Hindlimb muscle (tissue), 1 donor: Measurements from ENCODE around the gene LIN7B. TPM values are rescaled to one million over a fixed set of nuclear protein-coding genes. Genes with fewer than 3 reads are reported as not detected.
A peak's percentile ranks its signal among the peaks of the same experiment; 100 is the strongest.
"Not testable (repeated sequence)": the region's sequence is repeated elsewhere in the genome, so short reads cannot be mapped to it uniquely, and the experiment has no call there.

Experiments
- DNase-seq: peaks from one replicate; pipeline ENCODE4 v3.0.0-alpha.2; 2013
- polyA plus RNA-seq: library from polyadenylated mRNA; unstranded; fragments of 120-200 nt; gene quantifications from one replicate; pipeline ENCODE4 v1.2.1, GENCODE V29; 2013; ENCODE audit not compliant: insufficient read length

Gene LIN7B
- polyA plus RNA-seq, 1 donor = 13.4 TPM

GRCh38 chr19:49119411-49120324 lies 5.5 kb downstream of the LIN7B start, which contains the start of gene PPFIA3:
TSS of gene PPFIA3 (plus strand) at chr19:49119544. CDS start at chr19:49127874, 8,330 bp downstream.
- peak; percentile 74 for DNase-seq

DNA sequence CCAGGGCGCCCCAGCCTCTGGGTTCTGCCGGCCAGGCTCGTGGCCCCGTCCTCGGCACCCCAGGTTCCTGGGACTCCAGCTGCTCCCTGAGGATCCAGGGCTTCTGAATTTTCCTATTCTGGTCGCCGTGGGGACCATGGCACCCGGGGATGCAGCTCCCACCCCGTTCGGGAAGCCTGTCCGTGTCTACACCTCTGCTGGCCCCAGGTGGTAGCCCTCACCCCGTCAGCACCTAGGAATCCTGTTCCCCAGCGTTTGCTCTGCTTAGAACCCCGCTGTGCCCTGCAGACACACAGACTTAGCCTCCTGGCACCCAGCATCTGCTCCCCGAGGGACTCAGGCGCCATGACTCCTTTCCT lies 6.1 kb downstream of the LIN7B start:
- no peak for DNase-seq

DNA sequence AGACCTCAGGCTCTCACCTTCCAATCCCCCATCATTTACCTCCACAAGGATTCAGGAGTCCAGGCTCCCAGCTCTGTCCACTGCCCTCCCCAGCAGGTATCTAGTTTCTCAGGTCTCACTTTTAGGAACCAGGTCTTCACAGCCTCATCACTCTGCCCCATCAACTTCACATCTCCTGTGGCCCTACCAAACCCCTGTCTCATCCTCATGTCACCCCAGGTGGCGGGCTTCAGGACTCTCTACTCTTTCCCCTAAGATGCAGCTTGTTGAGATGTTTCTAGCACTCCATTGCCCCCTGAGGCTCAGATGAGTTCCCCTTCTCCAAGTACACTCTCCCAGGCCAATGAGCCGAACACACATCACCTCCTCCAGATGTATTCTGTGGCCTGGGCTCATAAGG lies 6.7 kb downstream of the LIN7B start:
- no peak for DNase-seq

DNA sequence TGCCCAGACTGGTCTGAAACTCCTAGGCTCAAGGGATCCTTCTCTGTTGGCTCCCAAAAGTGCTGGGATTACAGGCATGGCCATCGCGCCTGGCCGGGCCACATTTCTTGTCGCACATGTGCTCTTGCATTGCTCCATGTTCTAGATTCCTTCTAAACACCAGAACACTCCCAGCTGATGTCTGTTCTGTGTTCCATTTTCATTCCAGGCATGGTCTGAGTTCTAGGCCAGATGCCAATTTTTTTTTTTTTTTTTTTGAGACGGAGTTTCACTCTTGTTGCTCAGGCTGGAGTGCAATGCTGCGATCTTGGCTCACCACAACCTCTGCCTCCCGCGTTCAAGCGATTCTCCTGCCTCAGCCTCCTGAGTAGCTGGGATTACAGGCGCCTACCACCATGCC lies 7.7 kb downstream of the LIN7B start:
- DNase-seq = not testable (repeated sequence)

- not testable (repeated sequence) for DNase-seq
These were observed 9.1 kb downstream of the LIN7B start for GRCh38 chr19:49123285-49123684.

- no peak for DNase-seq
These were observed 11.0 kb downstream of the LIN7B start for GRCh38 chr19:49125025-49125731.

GRCh38 chr19:49126575-49126974 lies 12.4 kb downstream of the LIN7B start:
- DNase-seq = no peak

DNA sequence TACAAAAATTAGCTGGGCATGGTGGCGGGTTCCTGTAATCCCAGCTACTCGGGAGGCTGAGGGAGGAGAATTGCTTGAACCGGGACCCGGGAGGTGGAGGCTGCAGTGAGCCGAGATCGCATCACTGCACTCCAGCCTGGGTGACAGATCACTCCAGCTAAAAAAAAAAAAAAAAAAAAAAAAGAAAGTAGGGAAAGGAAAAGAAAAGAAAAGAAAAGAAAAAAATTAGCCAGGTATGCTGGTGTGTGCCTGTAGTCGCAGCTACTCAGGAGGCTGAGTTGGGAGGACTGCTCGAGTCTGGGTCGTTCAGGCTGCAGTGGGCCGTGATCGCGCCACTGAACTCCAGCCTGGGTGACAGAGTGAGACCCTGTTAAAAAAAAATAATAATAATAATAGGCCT lies 13.1 kb downstream of the LIN7B start:
- not testable (repeated sequence) for DNase-seq

GRCh38 chr19:49127674-49128544 lies 13.7 kb downstream of the LIN7B start:
- DNase-seq = peak; percentile 94

DNA sequence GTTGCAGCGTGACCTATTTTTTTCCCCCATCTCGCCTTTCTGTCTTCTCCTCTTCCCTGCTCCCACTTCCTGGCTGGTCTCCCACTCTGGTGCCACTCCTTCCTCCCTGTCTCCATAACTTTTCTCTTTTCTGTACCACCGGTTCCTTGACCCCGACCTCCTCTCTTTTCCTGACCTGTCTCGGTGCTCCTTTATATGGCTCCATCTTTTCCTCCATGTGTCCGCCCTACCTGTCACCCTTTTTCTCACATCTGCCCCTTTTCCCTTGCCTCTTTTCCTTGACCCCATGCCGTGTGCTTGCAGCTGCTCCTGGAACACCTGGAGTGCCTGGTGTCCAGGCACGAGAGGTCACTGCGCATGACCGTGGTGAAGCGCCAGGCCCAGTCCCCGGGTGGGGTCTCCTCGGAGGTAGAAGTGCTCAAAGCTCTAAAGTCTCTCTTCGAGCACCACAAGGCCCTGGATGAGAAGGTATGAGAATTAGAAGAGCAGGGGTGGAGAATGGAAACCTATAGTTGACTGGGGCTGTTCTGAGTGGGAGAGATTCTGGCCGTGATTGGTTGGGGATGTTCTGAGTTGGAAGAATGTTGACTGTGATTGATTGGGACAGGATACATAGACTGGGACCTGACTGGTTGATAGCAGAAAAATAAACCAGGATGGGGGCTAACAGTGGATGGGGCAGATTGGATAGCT lies 14.5 kb downstream of the LIN7B start:
- DNase-seq = no peak

DNA sequence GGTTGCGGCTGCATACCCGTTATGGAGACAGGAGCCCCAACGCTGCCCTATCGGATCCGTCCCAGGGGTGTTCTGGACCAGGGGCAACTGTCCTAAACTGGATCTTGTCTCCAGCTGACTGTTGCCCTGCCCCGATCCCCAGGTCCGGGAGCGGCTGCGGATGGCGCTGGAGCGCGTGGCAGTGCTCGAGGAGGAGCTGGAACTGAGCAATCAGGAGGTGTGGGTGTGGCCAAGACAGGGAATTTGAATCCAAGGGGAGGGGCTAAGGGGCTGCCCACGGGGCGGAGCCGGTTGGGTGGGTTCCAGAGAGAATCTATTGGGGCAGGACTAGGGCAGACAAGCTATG lies 15.0 kb downstream of the LIN7B start:
- DNase-seq = no peak

GRCh38 chr19:49130325-49130724 lies 16.2 kb downstream of the LIN7B start:
- no peak for DNase-seq

- DNase-seq = peak; percentile 58
These were observed 18.9 kb downstream of the LIN7B start for GRCh38 chr19:49132974-49133609.

DNA sequence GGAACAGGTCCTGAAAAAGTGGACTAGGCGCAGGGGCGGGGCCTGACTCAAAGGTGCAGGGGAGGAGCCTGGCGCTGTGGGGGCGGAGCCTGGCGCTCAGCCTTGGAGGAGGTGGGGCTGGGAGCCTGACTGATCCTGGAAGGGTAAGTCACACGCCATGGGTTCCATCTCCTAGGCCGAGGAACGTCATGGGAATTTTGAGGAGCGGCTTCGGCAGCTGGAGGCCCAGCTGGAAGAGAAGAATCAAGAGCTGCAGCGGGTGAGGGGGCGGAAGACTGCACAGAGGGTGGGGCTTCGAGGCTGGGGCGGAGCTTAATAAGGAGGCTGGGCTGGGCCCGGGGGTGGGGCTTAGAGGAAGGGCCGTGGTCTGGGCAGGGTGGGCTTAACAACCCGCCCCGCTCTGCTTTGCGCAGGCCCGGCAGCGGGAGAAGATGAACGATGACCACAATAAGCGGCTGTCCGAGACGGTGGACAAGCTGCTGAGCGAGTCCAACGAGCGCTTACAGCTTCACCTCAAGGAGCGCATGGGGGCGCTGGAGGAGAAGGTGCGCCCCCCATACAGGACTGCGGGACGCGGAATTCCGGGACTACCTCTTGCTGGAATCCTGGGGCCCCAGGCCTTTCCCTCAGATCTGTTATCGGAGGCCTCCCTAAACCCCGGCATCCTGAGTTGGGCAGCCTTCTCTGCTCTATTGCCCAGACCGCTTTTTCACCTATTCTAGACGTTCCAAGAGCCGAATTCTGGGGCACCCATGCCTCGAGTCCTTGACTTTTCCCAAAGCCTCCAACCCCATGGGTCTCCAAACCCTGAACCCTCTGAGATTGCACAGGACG lies 19.7 kb downstream of the LIN7B start:
- peak; percentile 73 for DNase-seq

DNA sequence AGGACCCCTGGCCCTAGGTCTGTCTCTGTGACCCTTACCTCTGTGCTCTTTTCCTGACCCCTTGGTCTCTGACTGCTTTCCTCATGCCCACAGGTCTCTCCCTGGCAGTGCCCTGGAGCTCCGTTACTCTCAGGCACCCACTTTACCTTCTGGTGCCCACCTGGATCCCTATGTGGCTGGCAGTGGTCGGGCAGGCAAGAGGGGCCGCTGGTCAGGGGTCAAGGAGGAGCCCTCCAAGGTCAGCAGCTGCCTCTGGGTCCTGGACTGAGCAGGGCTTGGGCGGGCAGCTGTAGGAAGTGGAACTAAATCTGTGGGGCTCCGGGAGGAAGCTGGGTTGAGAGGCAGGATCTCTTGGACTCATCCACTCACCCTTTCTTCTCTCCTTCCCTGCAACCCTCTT lies 21.5 kb downstream of the LIN7B start:
- DNase-seq = no peak

DNA sequence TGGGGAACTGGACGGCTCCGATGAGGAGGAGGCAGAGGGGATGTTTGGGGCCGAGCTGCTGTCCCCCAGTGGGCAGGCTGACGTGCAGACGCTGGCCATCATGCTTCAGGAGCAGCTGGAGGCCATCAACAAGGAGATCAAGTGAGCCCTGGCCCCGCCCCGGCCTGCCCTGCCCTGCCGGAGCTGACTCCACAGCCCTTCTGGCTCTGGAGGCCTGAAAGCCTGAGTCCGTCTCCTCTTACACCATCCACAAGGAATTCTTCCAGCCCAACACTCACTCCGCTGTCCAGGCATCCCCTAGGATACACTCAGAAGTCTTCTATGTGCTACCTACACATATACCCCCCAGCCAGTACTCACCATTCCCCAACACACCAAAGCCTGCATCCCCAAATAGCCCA lies 22.6 kb downstream of the LIN7B start:
- DNase-seq = no peak

- no peak for DNase-seq
These were observed 26.8 kb downstream of the LIN7B start for GRCh38 chr19:49140951-49141350.

DNA sequence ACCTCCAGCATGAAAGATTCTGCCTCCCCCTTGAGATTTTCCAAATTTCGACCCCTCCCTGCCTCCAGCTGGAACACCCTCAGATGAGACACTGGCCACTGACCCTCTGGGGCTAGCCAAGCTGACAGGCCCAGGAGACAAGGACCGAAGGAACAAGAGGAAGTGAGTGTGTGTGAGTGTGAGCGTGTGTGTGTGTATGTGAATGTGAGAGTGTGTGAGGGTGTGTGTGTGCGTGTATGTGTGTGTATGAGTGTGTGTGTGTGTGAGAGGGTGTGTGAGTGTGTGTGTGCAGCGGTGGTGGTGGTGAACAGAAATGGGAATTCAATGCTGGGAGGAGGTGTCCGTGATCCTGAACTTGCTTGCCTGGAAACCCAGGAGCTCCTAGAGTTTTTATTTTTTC lies 27.2 kb downstream of the LIN7B start:
- DNase-seq = no peak

DNA sequence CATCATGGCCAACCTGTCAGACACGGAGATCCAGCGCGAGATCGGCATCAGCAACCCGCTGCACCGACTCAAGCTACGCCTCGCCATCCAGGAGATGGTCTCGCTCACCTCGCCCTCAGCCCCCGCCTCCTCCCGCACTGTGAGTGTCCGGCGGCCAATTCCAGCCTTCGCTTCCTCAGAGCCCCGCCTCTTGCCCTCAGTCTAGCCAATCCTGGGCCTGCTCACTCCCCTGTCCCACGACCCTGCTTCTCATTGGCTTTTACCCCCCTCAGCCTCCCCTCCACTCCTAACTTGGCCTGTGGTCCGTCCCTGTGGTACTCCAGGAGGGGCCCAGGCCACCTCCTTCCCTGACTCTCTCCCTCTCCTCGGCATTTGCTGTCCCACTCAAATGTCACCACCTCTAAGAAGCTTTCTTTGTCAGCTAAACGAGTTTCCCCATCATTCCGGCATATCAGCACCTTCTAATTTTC lies 28.7 kb downstream of the LIN7B start:
- DNase-seq = peak; percentile 90

GRCh38 chr19:49145573-49146407 lies 31.6 kb downstream of the LIN7B start:
- no peak for DNase-seq
